Type B pancreatic cell (in vitro differentiated cells): ENCODE measurements around the gene JMY. TPM values are rescaled to one million over a fixed set of nuclear protein-coding genes. Genes with fewer than 3 reads are reported as not detected.
A peak's percentile ranks its signal among the peaks of the same experiment; 100 is the strongest.

Experiments
- DNase-seq: peaks from one replicate; pipeline ENCODE4 v3.0.0; 2021; ENCODE audit warnings: mixed read lengths; ENCODE audit not compliant: unreplicated experiment; ENCODE audit errors: extremely low spot score
- H3K27ac Mint-ChIP-seq: 2 replicates; pipeline ENCODE4 v1.8.0; 2021; ENCODE audit warnings: mild to moderate bottlenecking, mixed read lengths
- H3K27me3 Mint-ChIP-seq: 2 replicates; pipeline ENCODE4 v1.8.0; 2021; ENCODE audit warnings: mixed read lengths
- H3K36me3 Mint-ChIP-seq: 2 replicates; pipeline ENCODE4 v1.8.0; 2021; ENCODE audit warnings: mixed read lengths
- H3K4me1 Mint-ChIP-seq: one replicate; pipeline ENCODE4 v1.8.0; 2021; ENCODE audit warnings: mixed read lengths; ENCODE audit not compliant: unreplicated experiment
- H3K4me3 Mint-ChIP-seq: 2 replicates; pipeline ENCODE4 v1.8.0; 2021; ENCODE audit warnings: mild to moderate bottlenecking, mixed read lengths
- H3K9me3 Mint-ChIP-seq: 2 replicates; pipeline ENCODE4 v1.8.0; 2021; ENCODE audit warnings: mixed read lengths
- CTCF ChIP-seq: fragments of 200-600 bp; sonication (generic); conservative IDR thresholded peaks from 2 replicates; pipeline ENCODE4 v1.5.0; 2021; ENCODE audit warnings: antibody characterized with exemption, mild to moderate bottlenecking
- total RNA-seq: library from RNA; stranded (reverse); gene quantifications from 2 replicates; pipeline ENCODE4 v1.2.1, GENCODE V29; 2021; ENCODE audit warnings: low replicate concordance

Gene JMY
- total RNA-seq, 1 donor from 2014 or later, result 11.6 TPM

GRCh38 chr5:79259810-79260209 is 23.9 kb downstream of the JMY start:
- H3K27me3 Mint-ChIP-seq, result no peaks in the 10 kb centered on the region
- peaks cover 4% of the 10 kb centered on the region for H3K4me1 Mint-ChIP-seq
- no peak overlapping the region for H3K4me3 Mint-ChIP-seq
- DNase-seq, result no peak
- no peak overlapping the region for H3K27ac Mint-ChIP-seq
- H3K9me3 Mint-ChIP-seq, result no peaks in the 10 kb centered on the region
- no peak for TF ChIP-seq CTCF
- H3K36me3 Mint-ChIP-seq, result peaks cover 3% of the 10 kb centered on the region

- Mint-ChIP-seq H3K27me3 (no peaks in the 10 kb centered on the region), H3K4me3 (no peak overlapping the region), H3K4me1 (peaks cover 3% of the 10 kb centered on the region), H3K9me3 (no peaks in the 10 kb centered on the region), H3K27ac (no peak overlapping the region), H3K36me3 (peaks cover 3% of the 10 kb centered on the region)
- no peak for DNase-seq
- TF ChIP-seq CTCF, result no peak
Observed at GRCh38 chr5:79261897-79262296, 26.0 kb downstream of the JMY start.

- H3K9me3 Mint-ChIP-seq, result no peaks in the 10 kb centered on the region
- peaks cover 3% of the 10 kb centered on the region for H3K4me1 Mint-ChIP-seq
- no peak for DNase-seq
- no peak for TF ChIP-seq CTCF
- H3K36me3 Mint-ChIP-seq, result peaks cover 3% of the 10 kb centered on the region
- no peak overlapping the region for H3K4me3 Mint-ChIP-seq
- H3K27me3 Mint-ChIP-seq, result no peaks in the 10 kb centered on the region
- no peak overlapping the region for H3K27ac Mint-ChIP-seq
Observed at GRCh38 chr5:79263290-79263689, 27.4 kb downstream of the JMY start.

GRCh38 chr5:79267180-79267579 is 31.2 kb downstream of the JMY start:
- peaks cover 10% of the 10 kb centered on the region for H3K9me3 Mint-ChIP-seq
- no peak for TF ChIP-seq CTCF
- peaks cover 11% of the 10 kb centered on the region for H3K36me3 Mint-ChIP-seq
- H3K27me3 Mint-ChIP-seq, result no peaks in the 10 kb centered on the region
- no peak overlapping the region for H3K4me3 Mint-ChIP-seq
- H3K27ac Mint-ChIP-seq, result no peak overlapping the region
- DNase-seq, result no peak
- H3K4me1 Mint-ChIP-seq, result peaks cover 3% of the 10 kb centered on the region

- H3K4me1 Mint-ChIP-seq, result no peaks in the 10 kb centered on the region
- H3K27ac Mint-ChIP-seq, result no peak overlapping the region
- H3K27me3 Mint-ChIP-seq, result no peaks in the 10 kb centered on the region
- no peak for DNase-seq
- TF ChIP-seq CTCF, result no peak
- H3K36me3 Mint-ChIP-seq, result peaks cover 12% of the 10 kb centered on the region
- H3K4me3 Mint-ChIP-seq, result peak overlapping the region; percentile 22
- H3K9me3 Mint-ChIP-seq, result peaks cover 10% of the 10 kb centered on the region
Observed at GRCh38 chr5:79269733-79270166, 33.8 kb downstream of the JMY start.

- H3K4me1 Mint-ChIP-seq, result no peaks in the 10 kb centered on the region
Observed at GRCh38 chr5:79273341-79273740, 37.4 kb downstream of the JMY start.

More at GRCh38 chr5:79273341-79273740, 37.4 kb downstream of the JMY start:
- Mint-ChIP-seq H3K4me3 (no peak overlapping the region), H3K27me3 (no peaks in the 10 kb centered on the region), H3K36me3 (peaks cover 16% of the 10 kb centered on the region), H3K9me3 (peaks cover 10% of the 10 kb centered on the region), H3K27ac (no peak overlapping the region)
- TF ChIP-seq CTCF, result no peak
- DNase-seq, result no peak
